Measurements from ENCODE around the gene KRTAP24-1.

DNA sequence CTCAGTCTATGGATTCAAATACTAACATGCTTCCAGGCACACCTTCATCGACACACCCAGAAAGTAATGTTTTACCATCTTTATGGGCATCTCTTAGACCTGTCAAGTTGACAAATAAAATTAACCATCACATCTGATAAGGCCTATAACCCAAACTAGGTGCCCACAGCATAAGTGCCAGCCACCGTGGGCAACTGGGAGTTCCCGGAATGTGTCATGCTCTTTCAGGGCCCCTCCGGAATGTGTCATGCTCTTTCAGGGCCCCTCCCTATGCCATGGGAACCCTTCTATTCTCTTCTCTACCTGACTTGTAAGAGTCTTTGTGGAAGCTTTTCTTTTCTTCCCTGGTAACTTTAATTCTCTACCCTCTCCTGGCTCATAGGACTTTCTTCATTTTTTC, 26.6 kb downstream of the KRTAP24-1 start:
- TF ChIP-seq, protein P1, sequence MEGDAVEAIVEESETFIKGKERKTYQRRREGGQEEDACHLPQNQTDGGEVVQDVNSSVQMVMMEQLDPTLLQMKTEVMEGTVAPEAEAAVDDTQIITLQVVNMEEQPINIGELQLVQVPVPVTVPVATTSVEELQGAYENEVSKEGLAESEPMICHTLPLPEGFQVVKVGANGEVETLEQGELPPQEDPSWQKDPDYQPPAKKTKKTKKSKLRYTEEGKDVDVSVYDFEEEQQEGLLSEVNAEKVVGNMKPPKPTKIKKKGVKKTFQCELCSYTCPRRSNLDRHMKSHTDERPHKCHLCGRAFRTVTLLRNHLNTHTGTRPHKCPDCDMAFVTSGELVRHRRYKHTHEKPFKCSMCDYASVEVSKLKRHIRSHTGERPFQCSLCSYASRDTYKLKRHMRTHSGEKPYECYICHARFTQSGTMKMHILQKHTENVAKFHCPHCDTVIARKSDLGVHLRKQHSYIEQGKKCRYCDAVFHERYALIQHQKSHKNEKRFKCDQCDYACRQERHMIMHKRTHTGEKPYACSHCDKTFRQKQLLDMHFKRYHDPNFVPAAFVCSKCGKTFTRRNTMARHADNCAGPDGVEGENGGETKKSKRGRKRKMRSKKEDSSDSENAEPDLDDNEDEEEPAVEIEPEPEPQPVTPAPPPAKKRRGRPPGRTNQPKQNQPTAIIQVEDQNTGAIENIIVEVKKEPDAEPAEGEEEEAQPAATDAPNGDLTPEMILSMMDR (IDR thresholded peaks at IDR 0.05; ENCODE audit: insufficient read depth, low read length, poor library complexity, severe bottlenecking): no peak
- TF ChIP-seq EZH2phosphoT487 (conservative IDR thresholded peaks at IDR 0.05; ENCODE audit: low read length): no peak
